HG03159 (cell line): Measurements from ENCODE around the gene GOLIM4.
A peak's percentile ranks its signal among the peaks of the same experiment; 100 is the strongest.

Source experiments
- ATAC-seq: cut with Tn5 transposase; IDR thresholded peaks from one replicate; pipeline ENCODE4 v1.9.1; 2021; ENCODE audit warnings: mild to moderate bottlenecking, moderate library complexity; ENCODE audit not compliant: unreplicated experiment

GOLIM4 gene

GRCh38 chr3:168006584-168006983 lies 89.1 kb downstream of the GOLIM4 start:
- no peak for ATAC-seq

- no peak for ATAC-seq
Observed at GRCh38 chr3:168003911-168004310, 91.8 kb downstream of the GOLIM4 start.

- no peak for ATAC-seq
Observed at GRCh38 chr3:168002786-168003368, 92.8 kb downstream of the GOLIM4 start.

DNA sequence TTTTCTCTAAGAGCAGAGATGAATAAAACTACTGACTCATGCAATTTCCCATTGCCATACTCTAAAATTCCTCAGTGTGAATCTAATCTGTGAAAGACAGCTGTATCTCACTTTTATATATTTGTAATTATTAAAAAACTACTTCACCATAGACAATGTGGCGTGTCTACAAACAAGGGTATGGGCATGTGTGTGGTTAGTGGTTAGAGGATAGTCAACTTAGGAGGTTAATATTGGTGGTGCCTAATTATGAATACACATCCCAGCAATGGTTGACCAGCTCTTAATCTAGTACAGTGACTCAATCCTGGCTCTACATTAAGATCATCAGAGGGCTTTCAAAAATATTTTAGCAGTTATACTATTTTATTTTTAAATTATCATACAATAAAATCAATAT lies 94.5 kb downstream of the GOLIM4 start:
- ATAC-seq = peak; percentile 63

- no peak for ATAC-seq
Observed at GRCh38 chr3:167998253-167998652, 97.5 kb downstream of the GOLIM4 start.

- no peak for ATAC-seq
Observed at GRCh38 chr3:167996514-167996913, 99.2 kb downstream of the GOLIM4 start.

DNA sequence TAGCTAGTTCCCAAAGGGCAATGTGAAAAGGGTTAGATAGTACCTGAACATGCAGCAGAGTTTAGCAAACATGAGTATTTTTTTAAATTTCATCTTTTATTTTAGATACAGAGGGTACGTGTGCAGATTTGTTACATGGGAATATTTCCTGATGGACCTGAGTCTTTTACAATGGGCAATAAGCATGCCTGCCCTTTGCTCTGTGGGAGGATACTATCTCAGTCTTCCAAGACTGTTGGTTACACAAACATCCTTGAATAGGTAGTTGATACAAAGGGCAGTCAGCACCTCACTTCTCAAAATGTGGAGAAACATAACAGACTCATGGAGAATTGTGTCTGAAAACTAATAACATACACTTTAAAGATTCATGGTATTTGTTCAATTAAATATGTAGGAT lies 103.3 kb downstream of the GOLIM4 start:
- no peak for ATAC-seq

- ATAC-seq = no peak
Observed at GRCh38 chr3:167991213-167991612, 104.5 kb downstream of the GOLIM4 start.

- no peak for ATAC-seq
Observed at GRCh38 chr3:167989999-167990398, 105.7 kb downstream of the GOLIM4 start.

DNA sequence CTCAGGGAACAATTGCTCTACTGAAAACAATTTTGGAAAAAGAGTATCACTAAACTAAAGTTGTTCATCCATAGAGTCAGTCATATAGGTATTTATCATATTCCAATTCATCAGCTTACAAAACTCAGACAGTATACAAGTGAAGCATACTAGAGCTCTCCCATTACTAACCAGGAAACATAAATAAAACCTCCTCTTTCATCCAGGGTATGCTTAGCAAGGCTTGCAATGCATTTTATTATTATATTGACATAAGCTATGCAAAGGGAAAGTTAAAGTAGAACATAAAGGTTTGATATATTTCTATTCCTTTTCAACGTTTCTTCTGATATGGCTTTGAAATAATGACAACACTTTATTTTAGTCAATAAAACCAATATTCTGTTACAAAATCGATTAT lies 106.7 kb downstream of the GOLIM4 start:
- no peak for ATAC-seq

GRCh38 chr3:167983583-167983982 lies 112.1 kb downstream of the GOLIM4 start:
- no peak for ATAC-seq

DNA sequence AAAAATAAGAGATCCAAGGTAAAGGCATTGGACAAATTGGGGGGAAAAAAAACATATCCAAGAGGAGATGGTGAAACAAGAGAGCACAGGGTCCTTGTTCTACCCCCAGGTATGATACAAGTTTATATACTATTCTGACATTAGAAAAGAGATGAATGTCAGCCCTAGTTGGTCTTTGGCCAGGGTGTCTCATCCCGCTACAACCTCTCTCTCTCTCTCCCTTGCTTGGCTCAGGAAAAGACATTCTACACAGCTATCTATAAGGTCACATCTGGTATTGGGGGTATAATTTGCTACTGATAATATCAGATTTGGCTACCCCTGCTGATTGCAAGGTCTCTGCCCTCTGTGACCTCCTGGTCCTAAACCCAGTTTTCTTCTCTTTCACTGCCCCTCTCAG lies 117.2 kb downstream of the GOLIM4 start:
- ATAC-seq = no peak

- no peak for ATAC-seq
Observed at GRCh38 chr3:167978071-167978470, 117.7 kb downstream of the GOLIM4 start.

DNA sequence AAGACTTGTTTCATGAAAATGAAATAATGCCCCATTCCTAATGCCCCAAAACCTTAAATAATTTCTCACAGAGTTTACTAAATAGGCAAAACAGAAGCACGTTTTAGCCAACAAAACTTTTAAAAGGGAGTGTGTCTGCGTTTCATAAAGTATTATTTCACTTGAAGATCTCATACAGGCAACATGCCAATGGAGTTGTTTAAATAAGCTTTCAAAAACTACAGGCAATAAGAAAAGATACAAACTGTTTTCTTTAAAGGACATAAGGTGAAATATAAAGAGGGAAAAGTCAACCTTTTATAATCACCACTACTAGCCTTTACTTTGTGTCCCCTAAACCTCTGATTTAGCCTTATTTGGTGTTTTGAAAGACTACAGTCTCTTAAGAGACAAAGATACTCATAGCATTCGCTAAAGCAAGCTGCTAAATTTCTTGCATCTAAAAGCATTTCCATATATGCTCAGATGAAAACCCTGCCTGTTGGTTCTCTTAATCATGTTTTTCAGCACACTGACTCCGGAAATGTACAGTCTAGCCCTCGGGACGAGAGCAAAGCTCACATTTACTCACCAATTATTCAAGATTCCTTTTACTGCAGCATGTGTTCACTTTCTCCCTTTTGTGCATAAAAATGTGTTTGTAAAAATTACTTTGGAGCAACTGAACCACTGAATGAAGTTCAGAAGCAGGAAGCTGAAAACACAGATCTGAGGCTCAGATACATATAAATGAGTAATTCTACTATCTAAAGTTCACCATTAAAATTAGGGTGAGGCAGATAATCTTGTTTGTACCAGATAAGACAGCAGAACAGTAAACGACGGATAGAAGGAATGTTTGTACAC lies 119.0 kb downstream of the GOLIM4 start:
- ATAC-seq = no peak

DNA sequence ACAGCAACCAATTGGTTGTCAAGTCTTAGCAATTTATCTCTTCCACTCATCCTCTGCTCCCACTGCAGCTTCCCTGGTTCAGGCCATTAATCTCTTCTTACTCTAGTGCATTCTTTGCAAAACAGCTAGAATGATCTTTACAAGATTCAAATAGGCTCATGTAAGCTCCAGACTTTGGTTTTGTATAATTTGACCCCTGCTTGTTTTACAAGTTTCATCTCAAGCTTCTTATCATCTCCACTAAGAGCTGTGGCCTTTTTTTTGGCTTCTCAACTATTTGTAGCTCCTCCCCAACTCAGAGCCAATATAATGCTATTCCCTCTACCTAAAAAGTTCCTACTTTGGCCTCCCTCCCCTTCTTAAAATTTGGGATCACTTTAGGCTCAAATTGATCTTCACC lies 121.8 kb downstream of the GOLIM4 start:
- ATAC-seq = no peak

GRCh38 chr3:167973046-167973445 lies 122.7 kb downstream of the GOLIM4 start:
- no peak for ATAC-seq

DNA sequence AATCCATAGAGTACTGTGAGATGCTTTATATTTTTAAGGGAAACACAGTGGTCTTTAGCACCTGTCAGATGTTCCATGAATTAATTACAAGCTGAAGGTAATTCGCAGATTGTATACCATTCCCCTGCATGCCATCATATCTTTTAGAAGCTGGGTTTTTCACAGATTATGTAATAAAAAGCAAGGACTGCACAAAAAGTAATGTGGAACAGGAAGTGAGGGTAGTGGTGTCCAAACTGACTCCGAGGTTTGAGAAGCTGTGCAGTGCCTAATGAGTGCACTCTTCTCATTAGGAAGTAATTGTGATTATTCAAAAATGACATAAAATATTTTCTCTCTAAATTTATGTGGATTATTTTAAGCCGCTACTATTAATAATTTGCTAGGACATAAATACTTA lies 123.2 kb downstream of the GOLIM4 start:
- no peak for ATAC-seq

- ATAC-seq = no peak
Observed at GRCh38 chr3:167969548-167969947, 126.2 kb downstream of the GOLIM4 start.

DNA sequence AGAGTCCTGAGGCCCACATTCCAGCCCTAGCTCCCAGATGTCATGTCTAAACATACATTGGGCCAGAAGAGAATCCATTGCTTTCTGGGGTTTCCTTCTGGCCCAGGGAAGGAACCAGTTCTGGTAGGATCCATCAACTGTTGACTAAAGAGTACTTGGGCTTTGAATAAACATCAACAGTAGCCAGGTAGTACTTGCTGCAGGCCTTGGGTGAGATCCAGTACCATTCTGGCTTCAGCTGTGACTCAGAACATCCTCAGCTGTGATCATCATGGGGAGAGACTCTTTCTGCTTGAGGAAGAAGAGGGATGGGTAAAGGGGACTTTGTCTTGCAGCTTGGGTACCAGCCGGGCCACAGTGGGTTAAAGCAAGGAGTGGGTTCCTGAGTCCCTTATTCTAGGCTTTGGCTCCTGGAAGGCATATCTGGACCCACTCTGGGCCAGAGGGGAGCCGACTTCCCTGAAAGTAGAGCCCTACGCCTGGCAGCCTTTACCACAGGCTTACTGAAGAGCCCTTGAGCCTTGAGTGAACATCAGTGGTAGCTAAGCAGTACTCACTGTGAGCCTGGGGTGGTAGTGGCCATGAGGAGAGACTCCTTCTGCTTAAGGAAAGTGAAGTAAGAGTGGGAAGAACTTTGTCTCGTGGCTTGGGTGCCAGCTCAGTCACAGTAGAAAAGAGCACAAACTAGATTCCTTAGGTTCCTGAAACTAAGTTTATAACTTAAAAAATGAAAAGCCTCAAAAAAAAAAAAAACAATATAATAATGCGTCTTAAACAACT lies 128.3 kb downstream of the GOLIM4 start:
- ATAC-seq = no peak
